GM23338 (cell line): ENCODE measurements around the gene UGT1A10. TPM values are rescaled to one million over a fixed set of nuclear protein-coding genes. Genes with fewer than 3 reads are reported as not detected.

ENCODE experiments used
- ATAC-seq: fragments of 200-7000 bp; cut with Tn5 transposase; 3 replicates; pipeline ENCODE4 v1.9.1; 2020
- DNase-seq: peaks from one replicate; pipeline ENCODE4 v3.0.0-alpha.2; 2015; ENCODE audit warnings: low spot score
- H2AFZ ChIP-seq: fragments of 200-600 bp; sonication (generic); 2 replicates; pipeline ENCODE4 v1.8.0; 2016; ENCODE audit warnings: antibody characterized with exemption, mild to moderate bottlenecking, moderate library complexity
- H3F3A ChIP-seq: fragments of 200-600 bp; sonication (generic); replicated peaks from 2 replicates; pipeline ENCODE4 v1.8.0; 2017; ENCODE audit warnings: antibody characterized with exemption, mixed run types, low read depth
- H3K27ac ChIP-seq: fragments of 200-600 bp; sonication (generic); 2 replicates; pipeline ENCODE4 v1.6.1; 2016; ENCODE audit warnings: low read depth
- H3K27me3 ChIP-seq: fragments of 200-600 bp; sonication (generic); 2 replicates; pipeline ENCODE4 v1.8.0; 2016; ENCODE audit warnings: mild to moderate bottlenecking, mixed run types, moderate library complexity; ENCODE audit not compliant: insufficient read depth
- H3K36me3 ChIP-seq: fragments of 200-600 bp; sonication (generic); 2 replicates; pipeline ENCODE4 v1.8.0; 2016; ENCODE audit warnings: mild to moderate bottlenecking; ENCODE audit not compliant: insufficient read depth
- H3K4me1 ChIP-seq: fragments of 200-600 bp; sonication (generic); 2 replicates; pipeline ENCODE4 v1.8.0; 2016; ENCODE audit warnings: mild to moderate bottlenecking, moderate library complexity; ENCODE audit not compliant: insufficient read depth
- H3K4me2 ChIP-seq: fragments of 200-600 bp; sonication (generic); 2 replicates; pipeline ENCODE4 v1.7.1; 2017; ENCODE audit warnings: mixed run types
- H3K4me3 ChIP-seq: fragments of 200-600 bp; sonication (generic); 2 replicates; pipeline ENCODE4 v1.6.1; 2016; ENCODE audit warnings: mixed run types
- H3K79me2 ChIP-seq: fragments of 200-600 bp; sonication (generic); replicated peaks from 2 replicates; pipeline ENCODE4 v1.8.0; 2017; ENCODE audit warnings: mild to moderate bottlenecking; ENCODE audit not compliant: insufficient read depth
- H3K9me2 ChIP-seq: fragments of 200-600 bp; sonication (generic); 2 replicates; pipeline ENCODE4 v1.8.0; 2017; ENCODE audit not compliant: insufficient read depth
- H4K20me1 ChIP-seq: fragments of 200-600 bp; sonication (generic); replicated peaks from 2 replicates; pipeline ENCODE4 v1.8.0; 2017; ENCODE audit warnings: mild to moderate bottlenecking; ENCODE audit not compliant: insufficient read depth
- H3K27ac Mint-ChIP-seq: 2 replicates; pipeline ENCODE4 v1.8.0; 2020; ENCODE audit warnings: inconsistent platforms, mild to moderate bottlenecking, moderate library complexity, mixed read lengths
- H3K27me3 Mint-ChIP-seq: 3 replicates; pipeline ENCODE4 v1.8.0; 2022; ENCODE audit warnings: low read depth, mild to moderate bottlenecking, moderate library complexity, mixed read lengths, inconsistent platforms; ENCODE audit not compliant: insufficient read depth, poor library complexity
- H3K36me3 Mint-ChIP-seq: 3 replicates; pipeline ENCODE4 v1.8.0; 2021; ENCODE audit warnings: low read depth, mild to moderate bottlenecking, inconsistent platforms, moderate library complexity, mixed read lengths
- H3K4me1 Mint-ChIP-seq: 3 replicates; pipeline ENCODE4 v1.8.0; 2020; ENCODE audit warnings: mild to moderate bottlenecking, inconsistent platforms, mixed read lengths
- H3K4me3 Mint-ChIP-seq: 3 replicates; pipeline ENCODE4 v1.8.0; 2021; ENCODE audit warnings: moderate library complexity, mild to moderate bottlenecking, inconsistent platforms, mixed read lengths
- H3K9me3 Mint-ChIP-seq: 3 replicates; pipeline ENCODE4 v1.8.0; 2020; ENCODE audit warnings: moderate library complexity, mild to moderate bottlenecking, inconsistent platforms, mixed read lengths
- CTCF ChIP-seq, 2 experiments: fragments of 200-600 bp in 1 of 2; sonication (generic) in 1 of 2; conservative IDR thresholded peaks; 2 replicates each; pipeline versions ENCODE4 v1.5.1 to v1.6.1; 2016 to 2017; ENCODE audit warnings: antibody characterized with exemption in 2 of 2, low read depth in 2 of 2, mild to moderate bottlenecking in 2 of 2, moderate library complexity in 1 of 2
- JUNB ChIP-seq: IDR thresholded peaks from one replicate; pipeline ENCODE4 v1.6.1; 2016; ENCODE audit warnings: antibody characterized with exemption; ENCODE audit not compliant: unreplicated experiment
- NANOG ChIP-seq: IDR thresholded peaks from 2 replicates; pipeline ENCODE4 v1.6.1; 2016; ENCODE audit warnings: antibody characterized with exemption, borderline replicate concordance
- POLR2AphosphoS5 ChIP-seq: IDR thresholded peaks from 2 replicates; pipeline ENCODE4 v1.6.1; 2016; ENCODE audit warnings: antibody characterized with exemption, low read depth
- STAT1 ChIP-seq: IDR thresholded peaks from one replicate; pipeline ENCODE4 v1.6.1; 2016; ENCODE audit warnings: antibody characterized with exemption; ENCODE audit not compliant: unreplicated experiment
- ZNF462 ChIP-seq: fragments of 250-450 bp; sonication (Bioruptor Pico); IDR thresholded peaks from 2 replicates; pipeline ENCODE4 v1.5.0; 2020; ENCODE audit warnings: mild to moderate bottlenecking, moderate library complexity
- polyA plus RNA-seq: library from polyadenylated mRNA; unstranded; fragments of >200 nt; fragmentation: Nextera tagmentation; extraction: Ambion mirVana; gene quantifications from 2 replicates; pipeline ENCODE4 v1.2.1, GENCODE V29; 2016
- total RNA-seq: library from RNA; depleted of rRNA; stranded (reverse); fragments of >200 nt; shearing (Covaris generic); gene quantifications from 2 replicates; pipeline ENCODE4 v1.2.3, GENCODE V29; 2014

The UGT1A10 gene
- total and polyA plus RNA-seq, 2 experiments from 2014 or later: not detected

GRCh38 chr2:233792720-233793119 is 156.5 kb downstream of the UGT1A10 start (continued):
- no peak for TF ChIP-seq ZNF462 (CRISPR knock-in tag)

- Mint-ChIP-seq H3K27ac (no peak overlapping the region), H3K27me3 (peaks cover 11% of the 10 kb centered on the region), H3K4me3 (no peak overlapping the region), H3K36me3 (no peaks in the 10 kb centered on the region; the same call in 1 of the 3 replicates), H3K4me1 (no peaks in the 10 kb centered on the region; the same call in 2 of the 3 replicates), H3K9me3 (peaks cover 16% of the 10 kb centered on the region)
- Histone ChIP-seq H3K4me1 (no peaks in the 10 kb centered on the region), H3K4me2 (no peak overlapping the region), H3F3A (no peaks in the 10 kb centered on the region), H3K9me2 (no peaks in the 10 kb centered on the region), H2AFZ (no peak overlapping the region), H3K36me3 (no peaks in the 10 kb centered on the region), H4K20me1 (no peaks in the 10 kb centered on the region), H3K4me3 (no peak overlapping the region), H3K27me3 (no peaks in the 10 kb centered on the region), H3K79me2 (no peaks in the 10 kb centered on the region), H3K27ac (no peak overlapping the region)
- no peak for ATAC-seq
- DNase-seq: no peak
- no peak for TF ChIP-seq JUNB
- no peak for TF ChIP-seq STAT1
- TF ChIP-seq CTCF (conservative IDR thresholded peaks at IDR 0.05; ENCODE audit: low read depth in 2 of 2): no peak
- TF ChIP-seq ZNF462 (CRISPR knock-in tag): no peak
- no peak for TF ChIP-seq NANOG
- TF ChIP-seq POLR2AphosphoS5: no peak
These were observed 157.3 kb downstream of the UGT1A10 start for GRCh38 chr2:233793465-233794127.
